ENCODE results near the gene GLDN. TPM values are rescaled to one million over a fixed set of nuclear protein-coding genes. Genes with fewer than 3 reads are reported as not detected.

Gene GLDN
- total and polyA plus RNA-seq, 7 donors: 0.07 to 1.7 (median 1.1) TPM

- Histone ChIP-seq H3K36me3 (ENCODE audit: insufficient read depth in 1 of 2, low read depth in 1 of 2) (no peaks in the 10 kb centered on the region), H3K4me3 (no peak overlapping the region), H3K9me3 (no peaks in the 10 kb centered on the region), H3K4me1 (no peaks in the 10 kb centered on the region), H3K27me3 (ENCODE audit: insufficient read depth in 3 of 3, low read length in 2 of 3) (peaks cover 0 to 3% (median 0%) of the 10 kb centered on the region in 3 donors), H3K27ac (no peak overlapping the region)
- TF ChIP-seq CTCF (IDR thresholded peaks at IDR 0.05): no peak
- DNase-seq (no peak), ATAC-seq (no peak)
- 25 to 33% (median 31%) methylated on average over 9 of the region's 9 CpGs for WGBS, 3 donors
- intact Hi-C loops (cut with DNase I): no loop called here
Measured at GRCh38 chr15:51398626-51399025, 57.2 kb downstream of the GLDN start.

- Histone ChIP-seq H3K27me3 (ENCODE audit: insufficient read depth in 3 of 3, low read length in 2 of 3) (peaks cover 0 to 2% (median 0%) of the 10 kb centered on the region in 3 donors), H3K4me3 (no peak overlapping the region), H3K4me1 (no peaks in the 10 kb centered on the region), H3K9me3 (no peaks in the 10 kb centered on the region), H3K27ac (no peak overlapping the region), H3K36me3 (ENCODE audit: insufficient read depth in 1 of 2, low read depth in 1 of 2) (no peaks in the 10 kb centered on the region)
- intact Hi-C loops (cut with DNase I): loop anchor here in 1 of 2 donors (5.0 kb wide), 1 partner anchor 239 kb away; no protein-coding TSS in a partner anchor
- WGBS, 3 donors: 88 to 89% (median 88%) methylated on average over 7 of the region's 7 CpGs
- no peak for ATAC-seq
- TF ChIP-seq CTCF (IDR thresholded peaks at IDR 0.05): no peak
- DNase-seq: no peak
Measured at GRCh38 chr15:51401051-51401780, 59.8 kb downstream of the GLDN start.

GRCh38 chr15:51401872-51402517, 60.5 kb downstream of the GLDN start:
- DNase-seq: peak in 1 of 2 donors; percentile 18
- H3K27me3 ChIP-seq (ENCODE audit: insufficient read depth in 3 of 3, low read length in 2 of 3): peaks cover 0 to 2% (median 0%) of the 10 kb centered on the region in 3 donors
- no peaks in the 10 kb centered on the region for H3K36me3 ChIP-seq (ENCODE audit: insufficient read depth in 1 of 2, low read depth in 1 of 2)
- no peaks in the 10 kb centered on the region for H3K4me1 ChIP-seq
- no peaks in the 10 kb centered on the region for H3K9me3 ChIP-seq
- no peak overlapping the region for H3K4me3 ChIP-seq
- no peak for ATAC-seq
- WGBS, 3 donors: 39 to 55% (median 50%) methylated on average over 12 of the region's 12 CpGs
- peak; percentile 25 for TF ChIP-seq CTCF (IDR thresholded peaks at IDR 0.05)
- H3K27ac ChIP-seq: no peak overlapping the region
- intact Hi-C loops (cut with DNase I): loop anchor here in 1 of 2 donors (5.0 kb wide), 1 partner anchor 240 kb away; no protein-coding TSS in a partner anchor

- DNase-seq: no peak
- H3K36me3 ChIP-seq (ENCODE audit: insufficient read depth in 1 of 2, low read depth in 1 of 2): no peaks in the 10 kb centered on the region
- WGBS, 3 donors: 45 to 62% (median 47%) methylated on average over 8 of the region's 8 CpGs
- intact Hi-C loops (cut with DNase I): loop anchor here in 1 of 2 donors (5.0 kb wide), 1 partner anchor 241 kb away; no protein-coding TSS in a partner anchor
- no peak for ATAC-seq
- H3K27me3 ChIP-seq (ENCODE audit: insufficient read depth in 3 of 3, low read length in 2 of 3): peaks cover 0 to 2% (median 0%) of the 10 kb centered on the region in 3 donors
- peak; percentile 46 for TF ChIP-seq CTCF (IDR thresholded peaks at IDR 0.05)
- no peak overlapping the region for H3K27ac ChIP-seq
- no peak overlapping the region for H3K4me3 ChIP-seq
- no peaks in the 10 kb centered on the region for H3K4me1 ChIP-seq
- no peaks in the 10 kb centered on the region for H3K9me3 ChIP-seq
Measured at GRCh38 chr15:51403072-51403878, 61.8 kb downstream of the GLDN start.

All from psoas muscle (tissue), 8 donors.